A673 (cell line): ENCODE data around the gene VARS2.

Source experiments
- CTCF ChIP-seq: fragments of 300-800, 200-600 bp; sonication (generic); conservative IDR thresholded peaks from 2 replicates; pipeline ENCODE4 v1.5.1; 2017; ENCODE audit warnings: low read depth, mild to moderate bottlenecking, antibody characterized with exemption, low read length, moderate library complexity, mixed read lengths
- EZH2 ChIP-seq: fragments of 200-600 bp; sonication (generic); IDR thresholded peaks from 2 replicates; pipeline ENCODE4 v1.6.1; 2017; ENCODE audit warnings: borderline replicate concordance, low read depth, mild to moderate bottlenecking, mixed read lengths, antibody characterized with exemption, low read length; ENCODE audit not compliant: poor library complexity, severe bottlenecking

- no peak for TF ChIP-seq CTCF
- no peak for TF ChIP-seq EZH2
Measured at GRCh38 chr6:30889921-30890645, 24.0 kb upstream of the VARS2 start.
